ENCODE results near the gene AKR1C4.
"Not testable (repeated sequence)": the region's sequence is repeated elsewhere in the genome, so short reads cannot be mapped to it uniquely, and the experiment has no call there.

Gene AKR1C4

GRCh38 chr10:5199398-5199797 lies 2.8 kb downstream of the AKR1C4 start:
- no peak overlapping the region for H3K4me2 ChIP-seq (ENCODE audit: low read length)
- no peaks in the 10 kb centered on the region for H3K27me3 ChIP-seq (ENCODE audit: insufficient read depth, low read length)
- no peaks in the 10 kb centered on the region for H3K36me3 ChIP-seq (ENCODE audit: insufficient read depth, low read length)
- no peaks in the 10 kb centered on the region for H3K9me2 ChIP-seq (ENCODE audit: low read depth, low read length)
- H3K4me1 ChIP-seq (ENCODE audit: insufficient read depth, low read length, severe bottlenecking), result no peaks in the 10 kb centered on the region
- no peaks in the 10 kb centered on the region for H4K20me1 ChIP-seq (ENCODE audit: insufficient read depth, low read length)
- H3K79me2 ChIP-seq (ENCODE audit: insufficient read depth, low read length), result no peaks in the 10 kb centered on the region
- no peak overlapping the region for H3K4me3 ChIP-seq (ENCODE audit: low read depth, low read length, poor library complexity, severe bottlenecking)
- H3K9me3 ChIP-seq (ENCODE audit: low read length), result no peaks in the 10 kb centered on the region
- H3F3A ChIP-seq (ENCODE audit: insufficient read depth, low read length), result no peaks in the 10 kb centered on the region
- TF ChIP-seq CTCF (IDR thresholded peaks at IDR 0.05; ENCODE audit: low read length) (no peak), EZH2 (IDR thresholded peaks at IDR 0.05; ENCODE audit: borderline replicate concordance, low read length) (no peak)
- H3K9ac ChIP-seq (ENCODE audit: low read length), result no peak overlapping the region
- no peak overlapping the region for H3K27ac ChIP-seq (ENCODE audit: low read depth, low read length, poor library complexity, severe bottlenecking)
- no peak overlapping the region for H2AFZ ChIP-seq (ENCODE audit: low read length)

GRCh38 chr10:5206799-5207198 lies 10.2 kb downstream of the AKR1C4 start:
- H3K9me3 ChIP-seq (ENCODE audit: low read length), result no peaks in the 10 kb centered on the region
- H3K79me2 ChIP-seq (ENCODE audit: insufficient read depth, low read length), result no peaks in the 10 kb centered on the region

GRCh38 chr10:5209776-5210175 lies 13.1 kb downstream of the AKR1C4 start:
- not testable (repeated sequence) for H3K4me2 ChIP-seq (ENCODE audit: low read length); H3K4me1 ChIP-seq (ENCODE audit: insufficient read depth, low read length, severe bottlenecking)

More at GRCh38 chr10:5206799-5207198, 10.2 kb downstream of the AKR1C4 start:
- Histone ChIP-seq H4K20me1 (ENCODE audit: insufficient read depth, low read length) (no peaks in the 10 kb centered on the region), H2AFZ (ENCODE audit: low read length) (no peak overlapping the region), H3F3A (ENCODE audit: insufficient read depth, low read length) (no peaks in the 10 kb centered on the region), H3K36me3 (ENCODE audit: insufficient read depth, low read length) (no peaks in the 10 kb centered on the region), H3K4me2 (ENCODE audit: low read length) (no peak overlapping the region), H3K9me2 (ENCODE audit: low read depth, low read length) (no peaks in the 10 kb centered on the region), H3K27ac (ENCODE audit: low read depth, low read length, poor library complexity, severe bottlenecking) (no peak overlapping the region), H3K4me1 (ENCODE audit: insufficient read depth, low read length, severe bottlenecking) (no peaks in the 10 kb centered on the region), H3K9ac (ENCODE audit: low read length) (no peak overlapping the region), H3K27me3 (ENCODE audit: insufficient read depth, low read length) (no peaks in the 10 kb centered on the region), H3K4me3 (ENCODE audit: low read depth, low read length, poor library complexity, severe bottlenecking) (no peak overlapping the region)
- TF ChIP-seq CTCF (IDR thresholded peaks at IDR 0.05; ENCODE audit: low read length) (no peak), EZH2 (IDR thresholded peaks at IDR 0.05; ENCODE audit: borderline replicate concordance, low read length) (no peak)

GRCh38 chr10:5210261-5210660 lies 13.6 kb downstream of the AKR1C4 start:
- H3K36me3 ChIP-seq (ENCODE audit: insufficient read depth, low read length); H3K4me1 ChIP-seq (ENCODE audit: insufficient read depth, low read length, severe bottlenecking); H3K9me2 ChIP-seq (ENCODE audit: low read depth, low read length); H4K20me1 ChIP-seq (ENCODE audit: insufficient read depth, low read length); H3K27me3 ChIP-seq (ENCODE audit: insufficient read depth, low read length); H3F3A ChIP-seq (ENCODE audit: insufficient read depth, low read length); H3K79me2 ChIP-seq (ENCODE audit: insufficient read depth, low read length); H2AFZ ChIP-seq (ENCODE audit: low read length); H3K9me3 ChIP-seq (ENCODE audit: low read length); H3K4me2 ChIP-seq (ENCODE audit: low read length); H3K4me3 ChIP-seq (ENCODE audit: low read depth, low read length, poor library complexity, severe bottlenecking); H3K27ac ChIP-seq (ENCODE audit: low read depth, low read length, poor library complexity, severe bottlenecking); H3K9ac ChIP-seq (ENCODE audit: low read length): not testable (repeated sequence)

More at GRCh38 chr10:5209776-5210175, 13.1 kb downstream of the AKR1C4 start:
- H3K27ac ChIP-seq (ENCODE audit: low read depth, low read length, poor library complexity, severe bottlenecking); H3K9me3 ChIP-seq (ENCODE audit: low read length); H3K9ac ChIP-seq (ENCODE audit: low read length); H3K27me3 ChIP-seq (ENCODE audit: insufficient read depth, low read length); H3K9me2 ChIP-seq (ENCODE audit: low read depth, low read length); H3K36me3 ChIP-seq (ENCODE audit: insufficient read depth, low read length); H3F3A ChIP-seq (ENCODE audit: insufficient read depth, low read length); H3K4me3 ChIP-seq (ENCODE audit: low read depth, low read length, poor library complexity, severe bottlenecking); H3K79me2 ChIP-seq (ENCODE audit: insufficient read depth, low read length); H2AFZ ChIP-seq (ENCODE audit: low read length); H4K20me1 ChIP-seq (ENCODE audit: insufficient read depth, low read length): not testable (repeated sequence)

Measured in OCI-LY1 (cell line).